Tibial nerve (tissue), 4 donors: ENCODE measurements around the gene NMT2. TPM values are rescaled to one million over a fixed set of nuclear protein-coding genes. Genes with fewer than 3 reads are reported as not detected.

ENCODE experiments used
- DNase-seq, 2 donors: peaks; one replicate each; pipeline ENCODE4 v3.0.0-alpha.2; 2019; ENCODE audit warnings: low spot score in 2 of 2
- H3K27ac ChIP-seq, 4 donors: fragments of 200-600 bp; sonication (generic) in 3 of 4; one replicate each; pipeline ENCODE4 v1.5.1; 2017 to 2019; ENCODE audit warnings: mild to moderate bottlenecking in 1 of 4
- H3K27me3 ChIP-seq, 2 donors: fragments of 200-600 bp; sonication (generic) in 1 of 2; one replicate each; pipeline versions ENCODE4 v1.5.1 to v1.6.0; 2017 to 2019
- H3K36me3 ChIP-seq, 3 donors: fragments of 200-600 bp; sonication (generic); one replicate each; pipeline ENCODE4 v1.5.1; 2018 to 2019
- H3K4me1 ChIP-seq, 4 donors: fragments of 200-600 bp; sonication (generic) in 3 of 4; one replicate each; pipeline ENCODE4 v1.5.1; 2017 to 2019
- H3K4me3 ChIP-seq, 4 donors: fragments of 200-600 bp; sonication (generic) in 3 of 4; one replicate each; pipeline ENCODE4 v1.5.1; 2017 to 2019; ENCODE audit warnings: mild to moderate bottlenecking in 1 of 4, moderate library complexity in 1 of 4
- H3K9me3 ChIP-seq, 4 donors: fragments of 200-600 bp; sonication (generic) in 3 of 4; one replicate each; pipeline ENCODE4 v1.5.1; 2017 to 2019
- EP300 ChIP-seq, 2 donors: sonication (generic); formaldehyde crosslinking; IDR thresholded peaks; one replicate each; pipeline ENCODE4 v1.6.1; 2017; ENCODE audit warnings: antibody characterized with exemption in 2 of 2, mild to moderate bottlenecking in 1 of 2
- POLR2A ChIP-seq, 2 donors: fragments of 450-650 bp; IDR thresholded peaks; one replicate each; pipeline ENCODE4 v1.6.1; 2017; ENCODE audit warnings: antibody characterized with exemption in 2 of 2, mild to moderate bottlenecking in 2 of 2, moderate library complexity in 2 of 2
- WGBS, 2 donors: methylation state at CpG; one replicate each; pipeline ENCODE4 v1.1.5; 2018; 5-methylcytosine and 5-hydroxymethylcytosine counted together
- total RNA-seq, 4 donors: library from RNA; depleted of rRNA; stranded (reverse); fragments of >200 nt; gene quantifications; one replicate each; pipeline ENCODE4 v1.1.0, GENCODE V29; 2016
- TF ChIP-seq, protein P1 (sequence below), 5 experiments: fragments of 200-600 bp in 3 of 5; fragments of 450-650 bp in 2 of 5; sonication (generic) in 3 of 5; IDR thresholded peaks; one replicate each; pipeline ENCODE4 v1.5.1; 2016 to 2019; ENCODE audit warnings: antibody characterized with exemption in 5 of 5, mild to moderate bottlenecking in 3 of 5, moderate library complexity in 2 of 5

NMT2 gene
- total RNA-seq, 4 donors from 2014 or later = 18.2 to 29.7 (median 24.0) TPM

DNA sequence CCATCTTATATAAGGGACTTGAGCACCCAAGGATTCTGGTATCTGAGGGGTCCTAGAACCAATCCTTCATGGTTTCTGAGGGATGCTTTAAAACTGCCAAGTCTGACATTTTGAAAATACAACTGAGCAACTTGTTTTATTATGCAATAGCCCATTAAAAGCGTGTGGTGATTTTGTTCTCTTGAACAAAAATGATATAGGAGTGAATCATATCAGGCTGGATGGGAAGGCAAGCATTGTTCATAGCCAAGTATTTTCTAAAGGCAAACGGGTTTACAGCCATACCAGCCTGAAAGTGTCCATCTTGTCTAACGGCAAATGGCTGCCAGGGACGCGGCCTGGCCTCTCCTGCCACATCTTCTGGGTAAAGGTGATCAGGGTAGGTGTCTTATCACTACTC is 48.0 kb downstream of the NMT2 start:
- Histone ChIP-seq H3K27me3 (no peaks in the 10 kb centered on the region), H3K4me1 (no peaks in the 10 kb centered on the region), H3K36me3 (peaks cover 0 to 73% (median 0%) of the 10 kb centered on the region in 3 donors), H3K9me3 (peaks cover 0 to 8% (median 2%) of the 10 kb centered on the region in 4 donors), H3K4me3 (no peak overlapping the region), H3K27ac (no peak overlapping the region)
- TF ChIP-seq, protein P1, sequence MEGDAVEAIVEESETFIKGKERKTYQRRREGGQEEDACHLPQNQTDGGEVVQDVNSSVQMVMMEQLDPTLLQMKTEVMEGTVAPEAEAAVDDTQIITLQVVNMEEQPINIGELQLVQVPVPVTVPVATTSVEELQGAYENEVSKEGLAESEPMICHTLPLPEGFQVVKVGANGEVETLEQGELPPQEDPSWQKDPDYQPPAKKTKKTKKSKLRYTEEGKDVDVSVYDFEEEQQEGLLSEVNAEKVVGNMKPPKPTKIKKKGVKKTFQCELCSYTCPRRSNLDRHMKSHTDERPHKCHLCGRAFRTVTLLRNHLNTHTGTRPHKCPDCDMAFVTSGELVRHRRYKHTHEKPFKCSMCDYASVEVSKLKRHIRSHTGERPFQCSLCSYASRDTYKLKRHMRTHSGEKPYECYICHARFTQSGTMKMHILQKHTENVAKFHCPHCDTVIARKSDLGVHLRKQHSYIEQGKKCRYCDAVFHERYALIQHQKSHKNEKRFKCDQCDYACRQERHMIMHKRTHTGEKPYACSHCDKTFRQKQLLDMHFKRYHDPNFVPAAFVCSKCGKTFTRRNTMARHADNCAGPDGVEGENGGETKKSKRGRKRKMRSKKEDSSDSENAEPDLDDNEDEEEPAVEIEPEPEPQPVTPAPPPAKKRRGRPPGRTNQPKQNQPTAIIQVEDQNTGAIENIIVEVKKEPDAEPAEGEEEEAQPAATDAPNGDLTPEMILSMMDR (IDR thresholded peaks at IDR 0.05) = no peak
- TF ChIP-seq EP300 (IDR thresholded peaks at IDR 0.05) = no peak
- no peak for TF ChIP-seq POLR2A (IDR thresholded peaks at IDR 0.05)
- no peak for DNase-seq
- WGBS, 2 donors = 93 to 94% methylated on average over 5 of the region's 5 CpGs

DNA sequence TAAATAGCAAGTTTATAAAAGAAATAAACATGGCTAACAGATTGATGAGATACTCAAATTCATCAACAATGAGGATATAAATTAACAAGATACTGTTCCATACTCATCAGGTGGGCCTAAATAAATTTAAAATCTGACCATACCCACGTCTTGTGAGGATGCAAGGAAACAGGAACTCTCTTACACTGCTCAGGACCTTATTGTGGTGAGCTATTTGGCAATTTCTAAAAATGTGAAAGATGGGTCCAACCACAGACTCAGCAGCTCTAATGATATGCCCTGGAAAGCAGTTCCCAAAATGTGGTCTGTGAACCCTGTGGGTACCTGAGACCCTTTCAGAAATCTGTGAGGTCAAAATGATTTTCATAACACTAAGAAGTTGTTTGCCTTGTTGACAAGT is 49.9 kb downstream of the NMT2 start:
- Histone ChIP-seq H3K36me3 (peaks cover 0 to 74% (median 0%) of the 10 kb centered on the region in 3 donors), H3K27me3 (no peaks in the 10 kb centered on the region), H3K4me1 (no peaks in the 10 kb centered on the region), H3K9me3 (peaks cover 0 to 8% (median 2%) of the 10 kb centered on the region in 4 donors), H3K27ac (no peak overlapping the region), H3K4me3 (no peak overlapping the region)
- TF ChIP-seq POLR2A (IDR thresholded peaks at IDR 0.05) = no peak
- TF ChIP-seq, protein P1 (IDR thresholded peaks at IDR 0.05) = no peak
- TF ChIP-seq EP300 (IDR thresholded peaks at IDR 0.05) = no peak
- DNase-seq = no peak
- WGBS, 2 donors = 90 to 92% methylated on average over 1 of the region's 1 CpG

DNA sequence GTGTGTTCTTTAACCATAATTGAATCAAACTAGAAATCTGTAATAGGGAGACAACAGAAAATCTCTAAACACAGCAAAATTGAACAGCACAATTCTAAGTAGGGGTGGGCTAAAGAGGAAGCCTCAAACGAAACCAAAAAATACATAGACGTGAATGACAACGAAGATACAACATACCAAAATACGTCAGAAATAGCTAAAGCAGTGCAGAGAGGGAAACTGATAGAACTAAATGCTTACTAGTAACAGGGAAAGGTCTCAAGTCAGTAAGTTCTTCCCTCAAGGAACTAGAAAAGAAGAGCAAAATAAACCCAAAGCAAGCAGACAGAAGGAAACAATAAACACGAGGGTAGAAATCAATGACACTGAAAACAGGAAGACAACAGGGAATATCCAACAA is 52.3 kb downstream of the NMT2 start:
- DNase-seq = no peak
- 97 to 98% methylated on average over 5 of the region's 5 CpGs for WGBS, 2 donors
- H3K4me1 ChIP-seq = no peaks in the 10 kb centered on the region
- TF ChIP-seq, protein P1 (IDR thresholded peaks at IDR 0.05) = no peak
- no peak for TF ChIP-seq POLR2A (IDR thresholded peaks at IDR 0.05)
- no peak for TF ChIP-seq EP300 (IDR thresholded peaks at IDR 0.05)
- no peak overlapping the region for H3K27ac ChIP-seq
- H3K9me3 ChIP-seq = peaks cover 0 to 8% (median 2%) of the 10 kb centered on the region in 4 donors
- H3K36me3 ChIP-seq = peaks cover 0 to 87% (median 0%) of the 10 kb centered on the region in 3 donors
- no peaks in the 10 kb centered on the region for H3K27me3 ChIP-seq
- no peak overlapping the region for H3K4me3 ChIP-seq

DNA sequence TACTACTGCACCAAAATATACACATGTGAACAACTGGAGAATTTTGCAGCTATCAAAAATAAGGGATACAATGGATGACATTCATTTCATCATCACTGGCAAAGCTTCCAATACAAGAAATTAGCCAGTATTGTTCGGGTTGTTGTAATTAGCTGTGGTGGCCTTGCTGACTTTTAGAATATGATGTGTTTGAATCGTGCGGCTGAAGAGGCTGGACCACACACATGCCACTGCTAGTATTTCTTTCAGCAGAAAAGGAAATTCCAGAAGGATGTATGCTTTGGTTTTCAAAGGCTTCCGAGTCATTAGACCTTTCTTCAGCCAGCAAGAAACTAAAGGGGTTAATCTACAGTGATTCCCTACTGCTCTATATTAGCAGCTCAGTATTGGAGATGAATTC is 54.7 kb downstream of the NMT2 start:
- Histone ChIP-seq H3K9me3 (peaks cover 0 to 8% (median 2%) of the 10 kb centered on the region in 4 donors), H3K27ac (no peak overlapping the region), H3K27me3 (no peaks in the 10 kb centered on the region), H3K4me1 (no peaks in the 10 kb centered on the region), H3K36me3 (peaks cover 0 to 89% (median 0%) of the 10 kb centered on the region in 3 donors), H3K4me3 (no peak overlapping the region)
- 41 to 55% methylated on average over 4 of the region's 4 CpGs for whole genome bisulfite sequencing, 2 donors
- TF ChIP-seq, protein P1 (IDR thresholded peaks at IDR 0.05) = no peak
- no peak for TF ChIP-seq POLR2A (IDR thresholded peaks at IDR 0.05)
- DNase-seq = no peak

DNA sequence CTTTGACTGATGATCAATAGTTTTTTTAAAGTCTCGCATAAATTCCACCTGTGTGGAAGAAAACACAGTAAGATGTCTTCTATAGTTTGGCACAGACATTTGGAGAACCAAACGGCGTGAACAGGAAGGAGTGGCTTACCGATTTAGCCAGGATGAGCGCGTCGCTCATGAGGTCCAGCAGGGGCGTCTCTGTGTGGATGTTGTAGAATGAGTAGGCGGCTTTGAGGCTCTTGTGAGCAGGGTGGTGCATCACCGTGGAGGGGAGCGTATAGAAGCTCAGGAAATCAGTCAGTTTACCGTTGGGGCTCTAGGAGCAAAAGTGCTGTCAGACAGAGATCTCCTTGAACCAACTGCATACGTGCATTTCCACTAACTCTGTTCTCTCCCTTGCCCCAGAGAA is 55.8 kb downstream of the NMT2 start:
- Histone ChIP-seq H3K36me3 (peaks cover 0 to 89% (median 0%) of the 10 kb centered on the region in 3 donors), H3K4me1 (no peaks in the 10 kb centered on the region), H3K4me3 (no peak overlapping the region), H3K9me3 (peaks cover 0 to 8% (median 2%) of the 10 kb centered on the region in 4 donors), H3K27ac (no peak overlapping the region), H3K27me3 (no peaks in the 10 kb centered on the region)
- DNase-seq = no peak
- TF ChIP-seq, protein P1 (IDR thresholded peaks at IDR 0.05) = no peak
- WGBS, 2 donors = 90 to 92% methylated on average over 13 of the region's 13 CpGs
